Fibroblast of skin of right biceps (primary cell): ENCODE measurements around the gene RANBP17.
"Not testable (repeated sequence)": the region's sequence is repeated elsewhere in the genome, so short reads cannot be mapped to it uniquely, and the experiment has no call there.

Experiments
- DNase-seq: peaks from one replicate; pipeline ENCODE4 v3.0.0-alpha.2; 2013

RANBP17 gene

GRCh38 chr5:171258737-171259415 lies 397.1 kb downstream of the RANBP17 start:
- peak; percentile 42 for DNase-seq

- DNase-seq: no peak
Measured at GRCh38 chr5:171261361-171261760, 399.5 kb downstream of the RANBP17 start.

GRCh38 chr5:171261904-171262303 lies 400.1 kb downstream of the RANBP17 start:
- DNase-seq: no peak

GRCh38 chr5:171263181-171263580 lies 401.4 kb downstream of the RANBP17 start:
- DNase-seq: no peak

GRCh38 chr5:171264843-171265242 lies 403.0 kb downstream of the RANBP17 start:
- DNase-seq: no peak

- no peak for DNase-seq
Measured at GRCh38 chr5:171268700-171269620, 407.1 kb downstream of the RANBP17 start.

- DNase-seq: peak; percentile 84
Measured at GRCh38 chr5:171269717-171270116, 407.9 kb downstream of the RANBP17 start.

- DNase-seq: peak; percentile 15
Measured at GRCh38 chr5:171270136-171270535, 408.3 kb downstream of the RANBP17 start.

- no peak for DNase-seq
Measured at GRCh38 chr5:171271798-171272197, 410.0 kb downstream of the RANBP17 start.

GRCh38 chr5:171272996-171273970 lies 411.5 kb downstream of the RANBP17 start:
- DNase-seq: peak; percentile 48

GRCh38 chr5:171275841-171276544 lies 414.2 kb downstream of the RANBP17 start:
- DNase-seq: no peak

GRCh38 chr5:171283753-171284152 lies 421.9 kb downstream of the RANBP17 start:
- no peak for DNase-seq

- DNase-seq: no peak
Measured at GRCh38 chr5:171285465-171285864, 423.6 kb downstream of the RANBP17 start.

- DNase-seq: peak; percentile 58
Measured at GRCh38 chr5:171288066-171288465, 426.2 kb downstream of the RANBP17 start.

GRCh38 chr5:171291371-171291770 lies 429.6 kb downstream of the RANBP17 start:
- no peak for DNase-seq

GRCh38 chr5:171295299-171295698 lies 433.5 kb downstream of the RANBP17 start:
- peak; percentile 54 for DNase-seq

GRCh38 chr5:171295801-171296200 lies 434.0 kb downstream of the RANBP17 start:
- no peak for DNase-seq

GRCh38 chr5:171297941-171298340 lies 436.1 kb downstream of the RANBP17 start:
- DNase-seq: not testable (repeated sequence)

GRCh38 chr5:171299228-171299627 lies 437.4 kb downstream of the RANBP17 start:
- no peak for DNase-seq

- no peak for DNase-seq
Measured at GRCh38 chr5:171299851-171300250, 438.0 kb downstream of the RANBP17 start.

- DNase-seq: no peak
Measured at GRCh38 chr5:171300358-171300757, 438.5 kb downstream of the RANBP17 start.

GRCh38 chr5:171306166-171306565 lies 444.3 kb downstream of the RANBP17 start:
- DNase-seq: no peak
